ENCODE data around the gene SLC22A4. TPM values are rescaled to one million over a fixed set of nuclear protein-coding genes. Genes with fewer than 3 reads are reported as not detected.

The SLC22A4 gene
- total RNA-seq, 6 donors from 2014 or later, result 3.9 to 17.8 (median 8.1) TPM

GRCh38 chr5:132370181-132370970 is 76.2 kb downstream of the SLC22A4 start:
- Histone ChIP-seq H3K4me1 (peaks cover 19 to 35% (median 22%) of the 10 kb centered on the region in 4 donors), H3K36me3 (no peaks in the 10 kb centered on the region), H3K9me3 (no peaks in the 10 kb centered on the region), H3K27ac (peak overlapping the region; percentile 86 to 92 (median 89)), H3K4me3 (peak overlapping the region; percentile 58 to 82 (median 74)), H3K27me3 (no peaks in the 10 kb centered on the region)
- ATAC-seq (ENCODE audit: low FRiP score in 2 of 2) (peak; percentile 3 to 12), DNase-seq (no peak)
- WGBS, 2 donors, result 38 to 46% methylated on average over 5 to 18 of the region's 34 CpGs
- TF ChIP-seq CTCF (IDR thresholded peaks at IDR 0.05), result no peak
- TF ChIP-seq EP300 (IDR thresholded peaks at IDR 0.05), result no peak

GRCh38 chr5:132370971-132371602 is 76.9 kb downstream of the SLC22A4 start:
- WGBS, 2 donors, result 82 to 85% methylated on average over 19 of the region's 19 CpGs
- Histone ChIP-seq H3K4me1 (peaks cover 19 to 35% (median 22%) of the 10 kb centered on the region in 4 donors), H3K9me3 (no peaks in the 10 kb centered on the region), H3K4me3 (peak overlapping the region in 3 of 4 donors; percentile 58 to 78 (median 71)), H3K27me3 (no peaks in the 10 kb centered on the region), H3K27ac (peak overlapping the region in 2 of 4 donors; percentile 87 to 91), H3K36me3 (no peaks in the 10 kb centered on the region)
- DNase-seq (no peak), ATAC-seq (ENCODE audit: low FRiP score in 2 of 2) (no peak)
- TF ChIP-seq POLR2AphosphoS5 (IDR thresholded peaks at IDR 0.05) (no peak), POLR2A (IDR thresholded peaks at IDR 0.05) (no peak), EP300 (IDR thresholded peaks at IDR 0.05) (no peak)

GRCh38 chr5:132371603-132371994 is 77.4 kb downstream of the SLC22A4 start:
- ATAC-seq (ENCODE audit: low FRiP score in 2 of 2) (no peak), DNase-seq (no peak)
- H3K4me3 ChIP-seq, result no peak overlapping the region
- TF ChIP-seq POLR2AphosphoS5 (IDR thresholded peaks at IDR 0.05), result no peak
- no peak for TF ChIP-seq EP300 (IDR thresholded peaks at IDR 0.05)
- no peak for TF ChIP-seq POLR2A (IDR thresholded peaks at IDR 0.05)
- TF ChIP-seq CTCF (IDR thresholded peaks at IDR 0.05), result no peak
- H3K4me1 ChIP-seq, result peaks cover 19 to 35% (median 22%) of the 10 kb centered on the region in 4 donors
- no peak overlapping the region for H3K27ac ChIP-seq
- no peaks in the 10 kb centered on the region for H3K36me3 ChIP-seq
- WGBS, 2 donors, result 87 to 96% methylated on average over 4 to 5 of the region's 5 CpGs
- H3K9me3 ChIP-seq, result no peaks in the 10 kb centered on the region
- no peaks in the 10 kb centered on the region for H3K27me3 ChIP-seq

- TF ChIP-seq POLR2A (IDR thresholded peaks at IDR 0.05), result no peak
- TF ChIP-seq CTCF (IDR thresholded peaks at IDR 0.05), result no peak
- TF ChIP-seq EP300 (IDR thresholded peaks at IDR 0.05), result no peak
- no peak for TF ChIP-seq POLR2AphosphoS5 (IDR thresholded peaks at IDR 0.05)
- Histone ChIP-seq H3K36me3 (no peaks in the 10 kb centered on the region), H3K9me3 (no peaks in the 10 kb centered on the region), H3K4me1 (peaks cover 19 to 35% (median 22%) of the 10 kb centered on the region in 4 donors), H3K27me3 (no peaks in the 10 kb centered on the region), H3K4me3 (no peak overlapping the region), H3K27ac (no peak overlapping the region)
- 76 to 91% methylated on average over 1 to 2 of the region's 2 CpGs for WGBS, 2 donors
- DNase-seq, result no peak
- no peak for ATAC-seq (ENCODE audit: low FRiP score in 2 of 2)
Observed at GRCh38 chr5:132372127-132372526, 77.9 kb downstream of the SLC22A4 start.

- ATAC-seq (ENCODE audit: low FRiP score in 2 of 2) (no peak), DNase-seq (no peak)
- H3K4me3 ChIP-seq, result no peak overlapping the region
- peaks cover 19 to 35% (median 22%) of the 10 kb centered on the region in 4 donors for H3K4me1 ChIP-seq
- no peaks in the 10 kb centered on the region for H3K27me3 ChIP-seq
- TF ChIP-seq POLR2AphosphoS5 (IDR thresholded peaks at IDR 0.05) (no peak), POLR2A (IDR thresholded peaks at IDR 0.05) (no peak), CTCF (IDR thresholded peaks at IDR 0.05) (no peak), EP300 (IDR thresholded peaks at IDR 0.05) (no peak)
- H3K9me3 ChIP-seq, result no peaks in the 10 kb centered on the region
- H3K36me3 ChIP-seq, result no peaks in the 10 kb centered on the region
- no peak overlapping the region for H3K27ac ChIP-seq
Observed at GRCh38 chr5:132372542-132372941, 78.3 kb downstream of the SLC22A4 start.

Measured in upper lobe of left lung (tissue), 6 donors.